Adrenal gland (tissue), 12 donors: ENCODE results near the gene FOXO1. TPM values are rescaled to one million over a fixed set of nuclear protein-coding genes. Genes with fewer than 3 reads are reported as not detected.

Experiments
- DNase-seq, 7 donors: peaks; one replicate each; pipeline ENCODE4 v3.0.0-alpha.2; 2019 to 2020
- H3K27ac ChIP-seq, 5 donors: fragments of 200-600 bp; sonication (generic) in 4 of 5; 1 replicate in 3 of 5; 2 replicates in 2 of 5; pipeline versions ENCODE4 v1.5.1 to v1.8.0; 2016 to 2020; ENCODE audit warnings: mild to moderate bottlenecking in 1 of 5
- H3K27me3 ChIP-seq: fragments of 200-600 bp; 2 replicates; pipeline ENCODE4 v1.8.0; 2021
- H3K36me3 ChIP-seq, 2 donors: fragments of 200-600 bp; replicated peaks in 1 of 2; 1 replicate in 1 of 2; 2 replicates in 1 of 2; pipeline versions ENCODE4 v1.5.1 to v1.8.0; 2018 to 2022
- H3K4me1 ChIP-seq, 2 donors: fragments of 200-600 bp; replicated peaks in 1 of 2; 1 replicate in 1 of 2; 2 replicates in 1 of 2; pipeline versions ENCODE4 v1.5.1 to v1.8.0; 2018 to 2021
- H3K4me3 ChIP-seq, 4 donors: fragments of 200-600 bp; sonication (generic) in 3 of 4; one replicate each; pipeline ENCODE4 v1.5.1; 2016 to 2018
- H3K9me3 ChIP-seq, 3 donors: fragments of 200-600 bp; sonication (generic) in 1 of 3; replicated peaks in 1 of 3; 1 replicate in 2 of 3; 2 replicates in 1 of 3; pipeline versions ENCODE4 v1.5.1 to v1.8.0; 2016 to 2021
- POLR2A ChIP-seq, 2 donors: fragments of 450-650 bp; IDR thresholded peaks; one replicate each; pipeline ENCODE4 v1.6.1; 2017; ENCODE audit warnings: antibody characterized with exemption in 2 of 2, mild to moderate bottlenecking in 2 of 2, moderate library complexity in 1 of 2
- WGBS, 4 donors: extraction: QIAGEN DNeasy Blood & Tissue Kit in 2 of 4; methylation state at CpG; one replicate each; pipeline versions ENCODE4 v1.1.5 to v1.1.7; 2013 to 2017; 5-methylcytosine and 5-hydroxymethylcytosine counted together
- intact Hi-C, 2 donors: fragments of 100-400 bp; cut with DNase I; formaldehyde crosslinking; loops; one replicate each; pipeline versions ENCODE4 v1.14.1 to v1.15.0; 2022 to 2023
- polyA plus RNA-seq, 3 donors: library from polyadenylated mRNA; stranded (reverse); fragments of 200-250 nt in 2 of 3; fragments of 350-450 nt in 1 of 3; fragmentation: Illumina TruSeq in 1 of 3; extraction: RNeasy Lipid Tissue Mini Kit (QIAGEN cat#74804) in 1 of 3; gene quantifications; one replicate each; pipeline ENCODE4 v1.2.3, GENCODE V29; 2013 to 2014
- total RNA-seq, 9 donors: library from RNA; depleted of rRNA in 4 of 9; stranded (reverse); fragments of >200 nt in 4 of 9; fragments of 120-200 nt in 1 of 9; fragmentation: NEBNext Ultra II Directional in 1 of 9; extraction: Animal tissue kit (Norgen Biotek cat#: 25700) in 1 of 9; gene quantifications; one replicate each; pipeline versions ENCODE4 v1.1.0 to v1.2.4, GENCODE V29; 2013 to 2023
- TF ChIP-seq, protein P1 (sequence below), 6 experiments: fragments of 450-650 bp in 4 of 6; fragments of 200-600 bp in 2 of 6; sonication (generic) in 1 of 6; IDR thresholded peaks; 1 replicate in 5 of 6; 2 replicates in 1 of 6; pipeline versions ENCODE4 v1.5.1 to v1.8.0; 2016 to 2021; ENCODE audit warnings: antibody characterized with exemption in 6 of 6, mild to moderate bottlenecking in 2 of 6, moderate library complexity in 1 of 6
- donor health status: healthy with polysubstance abuse.
- donor health status: Bipolar disorder and iron deficiency.
- donor health status: DM: yes; HTN: yes; CAD: no.
- donor health status: DM: no; HTN: no; CAD: no.
- donor health status: DM: no; HTN: no; CAD: no.
- donor health status: DM: yes; HTN: yes; CAD: no.

The FOXO1 gene
- total and polyA plus RNA-seq, 12 donors, result 4.3 to 35.4 (median 21.5) TPM

DNA sequence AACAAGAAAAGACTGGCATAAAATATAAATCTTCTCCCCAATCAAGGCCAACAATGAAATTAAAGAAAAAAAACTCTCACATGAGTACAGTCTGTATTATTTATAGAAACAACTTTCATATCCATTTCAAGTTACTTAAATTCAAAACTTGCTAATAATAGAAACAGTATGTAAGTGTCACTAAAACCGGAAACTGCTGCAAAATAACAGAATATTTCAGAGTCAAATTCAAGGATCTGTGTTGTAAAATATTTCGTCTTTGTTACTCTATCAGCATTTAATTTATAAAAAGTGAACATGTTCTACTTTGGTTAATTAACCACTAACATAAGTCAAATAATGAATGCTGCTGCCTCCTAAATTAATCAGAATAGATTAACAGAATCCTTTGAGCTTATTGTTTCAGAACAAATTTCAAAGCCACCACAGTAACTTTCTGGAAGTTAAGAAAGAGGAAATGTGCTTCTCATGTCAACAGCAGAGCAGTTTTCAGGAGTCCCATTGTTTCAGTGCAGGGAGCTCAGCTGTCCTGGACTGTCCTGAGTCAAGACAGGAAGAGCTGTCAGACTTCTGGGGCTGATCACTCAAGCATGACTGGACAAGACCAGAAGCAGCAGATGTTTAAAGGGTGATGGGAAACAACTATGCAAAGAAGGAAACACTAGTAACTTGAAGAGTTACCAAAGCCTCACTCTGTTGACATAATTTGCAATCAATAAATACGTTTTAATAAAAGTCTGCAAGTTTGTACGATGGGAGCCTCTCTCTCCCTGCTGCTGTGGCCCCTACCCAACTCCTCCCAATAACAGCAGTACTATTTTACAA, 76.9 kb downstream of the FOXO1 start:
- no peaks in the 10 kb centered on the region for H3K9me3 ChIP-seq
- H3K27ac ChIP-seq, result peak overlapping the region; percentile 6 to 68 (median 50)
- H3K36me3 ChIP-seq, result no peaks in the 10 kb centered on the region
- WGBS, 4 donors, result 22 to 35% (median 33%) methylated on average over 4 of the region's 4 CpGs
- H3K4me3 ChIP-seq, result no peak overlapping the region
- peaks cover 28 to 46% of the 10 kb centered on the region in 2 donors for H3K4me1 ChIP-seq
- intact Hi-C loops, result no loop called here
- peak in 5 of 7 donors; percentile 44 to 76 (median 57) for DNase-seq
- no peaks in the 10 kb centered on the region for H3K27me3 ChIP-seq
- no peak for TF ChIP-seq POLR2A (IDR thresholded peaks at IDR 0.05)
- TF ChIP-seq, protein P1, sequence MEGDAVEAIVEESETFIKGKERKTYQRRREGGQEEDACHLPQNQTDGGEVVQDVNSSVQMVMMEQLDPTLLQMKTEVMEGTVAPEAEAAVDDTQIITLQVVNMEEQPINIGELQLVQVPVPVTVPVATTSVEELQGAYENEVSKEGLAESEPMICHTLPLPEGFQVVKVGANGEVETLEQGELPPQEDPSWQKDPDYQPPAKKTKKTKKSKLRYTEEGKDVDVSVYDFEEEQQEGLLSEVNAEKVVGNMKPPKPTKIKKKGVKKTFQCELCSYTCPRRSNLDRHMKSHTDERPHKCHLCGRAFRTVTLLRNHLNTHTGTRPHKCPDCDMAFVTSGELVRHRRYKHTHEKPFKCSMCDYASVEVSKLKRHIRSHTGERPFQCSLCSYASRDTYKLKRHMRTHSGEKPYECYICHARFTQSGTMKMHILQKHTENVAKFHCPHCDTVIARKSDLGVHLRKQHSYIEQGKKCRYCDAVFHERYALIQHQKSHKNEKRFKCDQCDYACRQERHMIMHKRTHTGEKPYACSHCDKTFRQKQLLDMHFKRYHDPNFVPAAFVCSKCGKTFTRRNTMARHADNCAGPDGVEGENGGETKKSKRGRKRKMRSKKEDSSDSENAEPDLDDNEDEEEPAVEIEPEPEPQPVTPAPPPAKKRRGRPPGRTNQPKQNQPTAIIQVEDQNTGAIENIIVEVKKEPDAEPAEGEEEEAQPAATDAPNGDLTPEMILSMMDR (IDR thresholded peaks at IDR 0.05), result no peak

DNA sequence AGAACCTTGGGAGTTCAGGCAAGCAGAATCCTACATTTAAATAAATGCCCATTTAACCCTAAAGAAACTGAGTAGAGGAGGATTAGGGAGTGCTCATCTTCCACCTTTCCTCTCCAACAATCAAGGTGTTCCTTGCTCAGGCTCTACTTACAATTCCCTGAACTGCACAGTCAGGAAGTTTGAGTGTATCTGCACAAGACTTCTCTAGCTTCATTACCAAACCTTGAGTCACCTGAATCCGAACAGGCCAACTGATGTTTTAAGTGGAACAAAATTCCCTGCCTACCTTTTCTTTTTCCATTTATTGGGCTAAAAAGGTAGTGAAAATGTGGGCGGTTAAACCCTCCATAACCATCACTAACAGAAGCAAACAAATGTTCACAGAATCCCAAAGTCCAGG, 78.3 kb downstream of the FOXO1 start:
- H3K4me1 ChIP-seq, result peaks cover 28 to 46% of the 10 kb centered on the region in 2 donors
- DNase-seq, result no peak
- no peak for TF ChIP-seq POLR2A (IDR thresholded peaks at IDR 0.05)
- TF ChIP-seq, protein P1 (IDR thresholded peaks at IDR 0.05), result no peak
- H3K9me3 ChIP-seq, result peaks cover 0 to 5% (median 0%) of the 10 kb centered on the region in 3 donors
- H3K27ac ChIP-seq, result peak overlapping the region in 1 of 5 donors; percentile 20
- intact Hi-C loops, result no loop called here
- H3K4me3 ChIP-seq, result no peak overlapping the region
- H3K36me3 ChIP-seq, result no peaks in the 10 kb centered on the region
- no peaks in the 10 kb centered on the region for H3K27me3 ChIP-seq
- 96 to 100% (median 97%) methylated on average over 2 of the region's 2 CpGs for WGBS, 4 donors

DNA sequence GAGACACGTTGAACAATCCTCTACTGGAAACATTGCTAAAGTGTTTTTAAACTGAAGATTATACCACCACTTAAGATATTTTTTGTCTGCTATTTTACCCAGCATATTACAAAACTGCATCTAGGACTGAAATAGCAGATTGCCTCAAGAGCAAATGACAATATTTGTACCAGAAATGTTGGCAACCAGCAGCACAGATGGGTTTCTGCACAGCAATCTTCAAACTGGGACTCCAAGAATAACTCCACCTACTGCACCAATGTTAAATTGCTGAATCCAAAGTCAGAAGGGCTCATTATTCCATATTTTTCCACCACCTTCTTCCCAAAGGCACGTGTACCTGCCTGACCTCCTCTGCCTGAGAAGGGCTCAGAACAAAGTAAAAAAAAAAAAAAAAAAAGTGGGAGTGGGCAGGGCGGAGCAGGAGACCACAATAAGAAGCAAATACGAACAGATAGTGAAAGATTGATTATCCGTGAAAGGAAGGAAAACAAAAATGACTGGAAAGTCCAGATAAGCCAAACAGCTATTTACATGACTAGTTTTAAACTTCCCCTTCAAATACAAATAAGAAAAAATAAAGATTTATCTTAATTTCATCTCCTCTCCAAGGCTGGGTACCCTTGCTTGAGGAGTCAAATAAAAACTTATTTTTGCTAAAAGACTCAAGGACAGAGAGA, 79.4 kb downstream of the FOXO1 start:
- Histone ChIP-seq H3K4me3 (no peak overlapping the region), H3K9me3 (peaks cover 0 to 8% (median 0%) of the 10 kb centered on the region in 3 donors), H3K27me3 (no peaks in the 10 kb centered on the region), H3K36me3 (no peaks in the 10 kb centered on the region), H3K4me1 (peaks cover 28 to 46% of the 10 kb centered on the region in 2 donors), H3K27ac (peak overlapping the region in 2 of 5 donors; percentile 5 to 13)
- DNase-seq, result no peak
- 50 to 67% (median 61%) methylated on average over 5 of the region's 5 CpGs for WGBS, 4 donors
- TF ChIP-seq, protein P1 (IDR thresholded peaks at IDR 0.05), result peak in 5 of 6 experiments; percentile 13 to 31 (median 21)
- no peak for TF ChIP-seq POLR2A (IDR thresholded peaks at IDR 0.05)
- intact Hi-C loops, result no loop called here

DNA sequence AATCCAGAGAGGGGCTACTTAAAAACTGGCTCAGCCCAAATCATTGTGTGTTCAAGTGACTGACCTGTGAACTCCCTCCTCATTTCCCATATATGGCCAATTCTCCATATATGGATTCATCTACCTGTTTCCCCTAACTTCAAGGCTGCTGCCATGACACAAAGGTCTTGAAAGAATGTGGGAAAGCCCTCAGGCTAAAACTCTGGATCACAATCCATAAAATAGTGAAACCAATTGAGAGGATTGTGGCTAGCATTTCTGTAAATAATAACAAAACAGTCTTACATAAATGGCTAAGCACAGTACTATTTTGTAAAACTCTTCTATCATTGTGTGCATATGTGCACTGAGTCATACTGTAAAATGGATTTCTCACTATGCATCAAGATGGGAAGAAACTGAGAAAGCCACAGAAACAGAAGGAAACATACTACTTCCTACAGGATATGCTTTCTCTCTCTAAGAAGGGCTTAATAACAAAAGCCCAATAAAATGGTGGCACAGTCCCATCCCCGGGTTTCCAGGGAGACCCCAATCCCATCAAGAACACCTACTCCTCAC, 80.5 kb downstream of the FOXO1 start:
- WGBS, 4 donors, result 38 to 75% (median 70%) methylated on average over 1 of the region's 1 CpG
- Histone ChIP-seq H3K27ac (peak overlapping the region in 1 of 5 donors; percentile 13), H3K27me3 (no peaks in the 10 kb centered on the region), H3K4me3 (no peak overlapping the region), H3K9me3 (peaks cover 0 to 8% (median 0%) of the 10 kb centered on the region in 3 donors), H3K4me1 (peaks cover 31 to 52% of the 10 kb centered on the region in 2 donors), H3K36me3 (no peaks in the 10 kb centered on the region)
- no peak for DNase-seq
- intact Hi-C loops, result no loop called here
- TF ChIP-seq, protein P1 (IDR thresholded peaks at IDR 0.05), result no peak
- no peak for TF ChIP-seq POLR2A (IDR thresholded peaks at IDR 0.05)
